GM12872 (cell line): Measurements from ENCODE around the gene CNIH3.

Source experiments
- CTCF ChIP-seq: IDR thresholded peaks from 3 replicates; pipeline ENCODE4 v1.5.1; 2011; ENCODE audit warnings: low read depth, mild to moderate bottlenecking, low read length, moderate library complexity; ENCODE audit not compliant: insufficient read depth

The CNIH3 gene

GRCh38 chr1:224789311-224789710 is 173.2 kb downstream of the CNIH3 start:
- no peak for TF ChIP-seq CTCF
